ENCODE results near the gene TCERG1L.

DNA sequence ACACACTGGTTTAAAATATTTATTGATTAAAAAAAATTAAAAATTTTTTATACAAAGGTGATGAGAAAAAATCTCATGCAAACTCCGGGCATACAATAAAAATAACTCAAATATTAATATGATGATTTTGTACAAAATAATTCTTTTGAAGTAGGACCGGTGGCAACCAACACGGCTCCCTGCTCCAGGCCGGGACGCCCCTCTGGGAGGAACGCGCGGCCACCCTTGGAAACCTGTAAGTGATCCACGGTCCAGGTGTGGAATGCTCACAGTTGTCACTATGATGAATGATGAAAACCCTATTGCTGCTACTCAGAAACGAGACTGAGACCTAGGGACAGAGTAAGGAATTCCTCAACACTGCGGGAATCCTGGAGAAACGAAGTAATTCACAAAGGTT is 219.1 kb downstream of the TCERG1L start:
- no peak for TF ChIP-seq CTCF (IDR thresholded peaks at IDR 0.05; ENCODE audit: poor library complexity, severe bottlenecking)
- no peak for TF ChIP-seq EP300 (conservative IDR thresholded peaks at IDR 0.05; ENCODE audit: poor library complexity, severe bottlenecking)
- TF ChIP-seq TAF1 (IDR thresholded peaks at IDR 0.05; ENCODE audit: low read depth) = no peak
- TF ChIP-seq POLR2AphosphoS5 (IDR thresholded peaks at IDR 0.05) = no peak
- no peak for TF ChIP-seq REST (IDR thresholded peaks at IDR 0.05; ENCODE audit: borderline replicate concordance)
- no peak for TF ChIP-seq EZH2 (IDR thresholded peaks at IDR 0.05; ENCODE audit: borderline replicate concordance, insufficient read depth, low read length, poor library complexity, severe bottlenecking)
- TF ChIP-seq RAD21 (conservative IDR thresholded peaks at IDR 0.05) = no peak
- TF ChIP-seq SMC3 (conservative IDR thresholded peaks at IDR 0.05; ENCODE audit: poor library complexity) = no peak
